ENCODE measurements around the gene PRKG1. TPM values are rescaled to one million over a fixed set of nuclear protein-coding genes. Genes with fewer than 3 reads are reported as not detected.

PRKG1 gene
- total RNA-seq, 1 experiment from 2014 or later: 10.4 TPM

DNA sequence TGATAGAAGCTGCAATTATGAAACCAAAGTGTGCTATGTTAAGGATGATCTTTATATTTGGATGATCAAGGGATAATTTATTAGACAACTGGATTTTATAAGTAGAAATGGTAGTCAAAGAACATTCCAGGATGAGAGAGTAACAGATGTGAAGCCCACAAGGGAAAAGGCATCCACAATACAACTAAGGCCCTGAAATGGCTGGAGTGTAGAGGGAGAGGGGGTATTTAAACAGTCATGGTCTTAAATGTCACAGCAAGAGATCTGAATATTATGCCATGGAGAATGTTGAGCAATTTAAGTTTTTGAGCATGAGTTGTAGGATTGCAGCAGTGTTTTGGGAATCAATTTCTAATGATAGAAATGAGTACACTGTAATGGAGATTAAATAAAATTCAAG lies 957.5 kb downstream of the PRKG1 start:
- TF ChIP-seq, protein P1, sequence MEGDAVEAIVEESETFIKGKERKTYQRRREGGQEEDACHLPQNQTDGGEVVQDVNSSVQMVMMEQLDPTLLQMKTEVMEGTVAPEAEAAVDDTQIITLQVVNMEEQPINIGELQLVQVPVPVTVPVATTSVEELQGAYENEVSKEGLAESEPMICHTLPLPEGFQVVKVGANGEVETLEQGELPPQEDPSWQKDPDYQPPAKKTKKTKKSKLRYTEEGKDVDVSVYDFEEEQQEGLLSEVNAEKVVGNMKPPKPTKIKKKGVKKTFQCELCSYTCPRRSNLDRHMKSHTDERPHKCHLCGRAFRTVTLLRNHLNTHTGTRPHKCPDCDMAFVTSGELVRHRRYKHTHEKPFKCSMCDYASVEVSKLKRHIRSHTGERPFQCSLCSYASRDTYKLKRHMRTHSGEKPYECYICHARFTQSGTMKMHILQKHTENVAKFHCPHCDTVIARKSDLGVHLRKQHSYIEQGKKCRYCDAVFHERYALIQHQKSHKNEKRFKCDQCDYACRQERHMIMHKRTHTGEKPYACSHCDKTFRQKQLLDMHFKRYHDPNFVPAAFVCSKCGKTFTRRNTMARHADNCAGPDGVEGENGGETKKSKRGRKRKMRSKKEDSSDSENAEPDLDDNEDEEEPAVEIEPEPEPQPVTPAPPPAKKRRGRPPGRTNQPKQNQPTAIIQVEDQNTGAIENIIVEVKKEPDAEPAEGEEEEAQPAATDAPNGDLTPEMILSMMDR (conservative IDR thresholded peaks at IDR 0.05): no peak
- Histone ChIP-seq H3K4me2 (ENCODE audit: insufficient read depth, insufficient read length, low read length) (peak overlapping the region; percentile 20), H2BK12ac (ENCODE audit: insufficient read length, low read depth, low read length) (no peak overlapping the region), H3K23ac (ENCODE audit: insufficient read length, low read depth, low read length) (no peak overlapping the region), H3K23me2 (ENCODE audit: insufficient read length, low read depth, low read length, poor library complexity, severe bottlenecking) (no peaks in the 10 kb centered on the region), H2AK5ac (ENCODE audit: insufficient read length, low read length) (no peak overlapping the region), H3T11ph (ENCODE audit: low read length) (no peak overlapping the region), H4K8ac (replicated peaks; ENCODE audit: insufficient read length, low read depth, low read length) (no peak overlapping the region), H2BK5ac (ENCODE audit: insufficient read length, low read length) (no peak overlapping the region), H3K79me2 (ENCODE audit: insufficient read depth, low read length) (no peaks in the 10 kb centered on the region; the same call in 1 of the 2 replicates), H3K27ac (ENCODE audit: insufficient read length, low read depth, low read length) (no peak overlapping the region), H3K56ac (ENCODE audit: insufficient read length, low read depth, low read length) (no peak overlapping the region), H3K79me1 (ENCODE audit: insufficient read depth, low read depth, low read length, poor library complexity, severe bottlenecking) (no peaks in the 10 kb centered on the region), H3K4me1 (ENCODE audit: insufficient read depth, low read length) (peaks cover 2% of the 10 kb centered on the region; the same call in 1 of the 2 replicates), H3K4ac (ENCODE audit: low read depth, low read length) (no peak overlapping the region), H3K9ac (ENCODE audit: extremely low read depth, insufficient read length, low read length) (no peak overlapping the region), H4K20me1 (ENCODE audit: control insufficient read depth, insufficient read depth, insufficient read length) (no peaks in the 10 kb centered on the region), H3K27me3 (ENCODE audit: insufficient read depth, low read length) (no peaks in the 10 kb centered on the region), H4K5ac (ENCODE audit: insufficient read length, low read depth, low read length) (no peak overlapping the region), H3K18ac (ENCODE audit: insufficient read length, low read depth, low read length) (no peak overlapping the region), H2AFZ (ENCODE audit: low read length) (no peak overlapping the region), H2BK15ac (ENCODE audit: low read depth, low read length) (no peak overlapping the region), H4K91ac (ENCODE audit: insufficient read length, low read depth, low read length) (no peak overlapping the region), H2BK120ac (ENCODE audit: low read depth, low read length, poor library complexity, severe bottlenecking) (no peak overlapping the region), H2BK20ac (ENCODE audit: low read depth, low read length, poor library complexity, severe bottlenecking) (no peak overlapping the region), H3K14ac (ENCODE audit: insufficient read depth, low read length) (no peak overlapping the region), H3K9me3 (ENCODE audit: control insufficient read depth, low read depth, low read length) (no peaks in the 10 kb centered on the region)
- peaks cover 5% of the 10 kb centered on the region for H3K27me3 Mint-ChIP-seq (ENCODE audit: low read depth)
- peak overlapping the region; percentile 32 to 76 for H3K4me3 Mint-ChIP-seq
- H3K27ac Mint-ChIP-seq: peak overlapping the region; percentile 2 to 96 (median 11); a peak in 5 of 7 replicates
- peaks cover 67 to 89% (median 78%) of the 10 kb centered on the region in 3 experiments for H3K36me3 Mint-ChIP-seq (ENCODE audit: insufficient read depth in 1 of 3, low read depth in 3 of 3)
- no peak for DNase-seq
- H3K9me3 Mint-ChIP-seq: peaks cover 5 to 22% of the 10 kb centered on the region in 2 experiments; a peak in 4 of 5 replicates
- H3K4me1 Mint-ChIP-seq: peaks cover 47 to 60% of the 10 kb centered on the region in 2 experiments

Data from H9 (cell line).